Measurements from ENCODE around the gene AKAP4.

The AKAP4 gene

GRCh38 chrX:50200907-50201306 lies at the start of gene AKAP4:
AKAP4 (minus strand) TSS chrX:50201007; CDS start chrX:50200889, 118 bp downstream.
- no peak for DNase-seq (ENCODE audit: low read depth in 2 of 2)

- no peak for DNase-seq (ENCODE audit: low read depth in 2 of 2)
Measured at GRCh38 chrX:50211510-50211909, 10.7 kb upstream of the AKAP4 start.

GRCh38 chrX:50206753-50207152 lies 5.9 kb upstream of the AKAP4 start:
- DNase-seq (ENCODE audit: low read depth in 2 of 2) = no peak

GRCh38 chrX:50204364-50204899 lies 3.6 kb upstream of the AKAP4 start, which contains the start of gene CCNB3:
CCNB3 (plus strand) TSS chrX:50204765; CDS start chrX:50285164, 80,399 bp downstream.
- DNase-seq (ENCODE audit: low read depth in 2 of 2) = peak; percentile 44 to 49

- no peak for DNase-seq (ENCODE audit: low read depth in 2 of 2)
Measured at GRCh38 chrX:50202539-50202938, 1.7 kb upstream of the AKAP4 start.

GRCh38 chrX:50198348-50198747 lies 2.5 kb downstream of the AKAP4 start:
- no peak for DNase-seq (ENCODE audit: low read depth in 2 of 2)

GRCh38 chrX:50188859-50189600 lies 11.8 kb downstream of the AKAP4 start:
- no peak for DNase-seq (ENCODE audit: low read depth in 2 of 2)

- DNase-seq (ENCODE audit: low read depth in 2 of 2) = no peak
Measured at GRCh38 chrX:50183891-50184290, 16.9 kb downstream of the AKAP4 start.

- no peak for DNase-seq (ENCODE audit: low read depth in 2 of 2)
Measured at GRCh38 chrX:50180073-50180940, 20.5 kb downstream of the AKAP4 start.

- DNase-seq (ENCODE audit: low read depth in 2 of 2) = no peak
Measured at GRCh38 chrX:50169717-50170116, 31.1 kb downstream of the AKAP4 start.

- DNase-seq (ENCODE audit: low read depth in 2 of 2) = no peak
Measured at GRCh38 chrX:50168241-50168687, 32.5 kb downstream of the AKAP4 start.

GRCh38 chrX:50167366-50167765 lies 33.4 kb downstream of the AKAP4 start:
- no peak for DNase-seq (ENCODE audit: low read depth in 2 of 2)

GRCh38 chrX:50165727-50166126 lies 35.1 kb downstream of the AKAP4 start:
- DNase-seq (ENCODE audit: low read depth in 2 of 2) = no peak

GRCh38 chrX:50161127-50161526 lies 39.7 kb downstream of the AKAP4 start:
- DNase-seq (ENCODE audit: low read depth in 2 of 2) = no peak

GRCh38 chrX:50158593-50158992 lies 42.2 kb downstream of the AKAP4 start:
- DNase-seq (ENCODE audit: low read depth in 2 of 2) = no peak

- DNase-seq (ENCODE audit: low read depth in 2 of 2) = no peak
Measured at GRCh38 chrX:50157545-50158135, 43.2 kb downstream of the AKAP4 start.

- no peak for DNase-seq (ENCODE audit: low read depth in 2 of 2)
Measured at GRCh38 chrX:50154429-50154828, 46.4 kb downstream of the AKAP4 start.

GRCh38 chrX:50152456-50152855 lies 48.4 kb downstream of the AKAP4 start:
- DNase-seq (ENCODE audit: low read depth in 2 of 2) = no peak

GRCh38 chrX:50147972-50148371 lies 52.8 kb downstream of the AKAP4 start:
- DNase-seq (ENCODE audit: low read depth in 2 of 2) = no peak

Measured in fibroblast of skin of left quadriceps (primary cell).